Activated T-cell treated with anti-CD3 and anti-CD28 coated beads for 4 hours (primary cell): ENCODE results near the gene KRTAP10-7.
"Not testable (repeated sequence)": the region's sequence is repeated elsewhere in the genome, so short reads cannot be mapped to it uniquely, and the experiment has no call there.

Experiments used
- DNase-seq: peaks from one replicate; pipeline ENCODE4 v3.0.0-alpha.2; 2020

KRTAP10-7 gene

DNA sequence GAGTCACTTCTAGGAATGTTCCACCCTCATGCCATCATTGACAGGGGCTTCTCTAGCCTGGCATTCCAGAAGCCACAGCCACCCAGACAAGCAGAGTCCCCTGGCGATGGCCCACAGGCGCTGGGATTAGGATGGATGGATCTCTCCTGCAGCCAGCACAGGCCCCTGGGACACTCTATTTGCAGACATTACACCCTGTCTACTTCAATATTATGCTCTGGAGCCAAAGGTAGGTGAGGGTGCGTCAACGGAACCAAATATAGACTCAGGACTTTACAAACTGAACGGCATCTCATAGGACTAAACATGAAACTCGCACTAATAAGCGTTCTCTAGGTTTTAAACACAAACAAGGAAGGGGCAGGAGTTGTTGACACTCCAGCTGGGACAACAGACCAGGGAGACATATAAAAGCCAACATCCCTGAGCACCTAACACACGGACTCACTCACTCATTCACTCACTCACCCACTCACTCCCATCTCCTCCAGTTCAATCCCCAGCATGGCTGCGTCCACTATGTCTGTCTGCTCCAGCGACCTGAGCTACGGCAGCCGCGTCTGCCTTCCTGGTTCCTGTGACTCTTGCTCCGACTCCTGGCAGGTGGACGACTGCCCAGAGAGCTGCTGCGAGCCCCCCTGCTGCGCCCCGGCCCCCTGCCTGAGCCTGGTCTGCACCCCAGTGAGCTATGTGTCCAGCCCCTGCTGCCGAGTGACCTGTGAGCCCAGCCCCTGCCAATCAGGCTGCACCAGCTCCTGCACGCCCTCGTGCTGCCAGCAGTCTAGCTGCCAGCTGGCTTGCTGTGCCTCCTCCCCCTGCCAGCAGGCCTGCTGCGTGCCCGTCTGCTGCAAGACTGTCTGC is at the start of gene KRTAP10-7:
Gene KRTAP10-7 (plus strand): TSS at position 480 of the 861 bp plus-strand sequence. CDS start 25 bp downstream, at position 505.
- not testable (repeated sequence) for DNase-seq

DNA sequence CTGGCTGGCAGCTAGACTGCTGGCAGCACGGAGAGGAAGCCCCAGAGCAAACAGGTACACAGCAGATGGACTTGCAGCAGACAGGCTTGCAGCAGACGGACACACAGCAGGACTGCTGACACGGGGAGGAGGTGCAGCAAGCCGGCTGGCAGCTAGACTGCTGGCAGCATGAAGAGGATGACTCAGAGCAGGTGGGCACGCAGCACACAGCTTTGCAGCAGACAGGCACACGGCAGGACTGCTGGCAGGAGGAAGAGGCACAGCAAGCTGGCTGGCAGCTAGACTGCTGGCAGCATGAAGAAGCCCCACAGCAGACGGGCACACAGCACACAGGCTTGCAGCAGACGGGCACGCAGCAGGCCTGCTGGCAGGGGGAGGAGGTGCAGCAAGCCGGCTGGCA is 49.6 kb upstream of the KRTAP10-7 start:
- DNase-seq = no peak

DNA sequence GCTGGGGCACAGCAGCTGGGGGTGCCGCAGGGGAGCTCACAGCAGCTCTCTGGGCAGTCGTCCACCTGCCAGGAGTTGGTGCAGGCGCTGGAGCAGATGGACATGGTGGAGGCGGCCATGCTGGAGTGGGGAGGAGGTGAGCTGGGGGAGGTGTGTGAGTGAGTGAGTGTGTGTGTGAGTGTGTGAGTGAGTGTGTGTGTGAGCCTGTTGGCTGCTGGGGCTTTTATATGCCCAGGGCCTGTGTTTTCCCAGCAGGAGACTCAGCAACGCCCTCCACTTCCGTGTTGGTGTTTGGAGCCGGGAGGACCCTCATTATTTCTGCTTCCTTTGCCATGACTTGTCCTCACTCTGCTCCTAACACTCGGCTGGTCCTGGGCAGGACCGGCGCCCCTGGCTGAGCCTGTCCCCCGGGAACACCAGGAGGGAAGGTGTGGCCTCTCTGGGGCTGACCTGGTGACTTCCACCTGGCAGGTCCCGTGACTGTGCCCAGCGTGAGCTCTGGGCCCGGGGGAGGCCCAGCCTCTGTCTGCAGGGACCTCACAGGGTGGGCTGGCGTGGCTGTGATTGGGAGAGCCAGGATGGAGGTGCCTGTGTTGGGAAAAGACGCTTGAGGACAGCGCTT is 48.9 kb upstream of the KRTAP10-7 start, which contains the start of gene KRTAP10-2:
Gene KRTAP10-2 (minus strand): TSS at position 166 of the 622 bp plus-strand sequence. CDS start 47 bp downstream, at position 119.
- DNase-seq = no peak

DNA sequence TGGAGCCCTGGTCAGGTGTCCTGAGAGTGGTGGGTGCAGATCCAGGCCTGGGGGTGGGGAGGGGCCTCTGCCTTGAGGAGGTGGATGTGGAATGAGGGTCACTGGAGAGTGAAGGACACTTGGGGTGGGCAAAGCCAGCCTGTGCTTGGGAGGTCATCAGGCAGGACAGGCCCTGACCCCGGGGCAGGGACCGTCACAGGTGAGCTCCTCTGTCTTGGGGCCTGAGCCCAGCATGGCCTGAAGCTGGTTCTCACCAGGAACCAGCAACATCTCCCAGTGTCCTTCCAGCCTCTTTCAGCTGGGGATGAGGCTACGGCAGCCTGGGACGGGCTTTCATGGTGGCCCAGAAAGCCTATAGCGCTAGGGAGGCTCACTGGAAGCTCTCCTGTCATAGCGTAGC is 48.3 kb upstream of the KRTAP10-7 start:
- no peak for DNase-seq

- DNase-seq = no peak
These were observed 47.7 kb upstream of the KRTAP10-7 start for GRCh38 chr21:44552681-44553080.

DNA sequence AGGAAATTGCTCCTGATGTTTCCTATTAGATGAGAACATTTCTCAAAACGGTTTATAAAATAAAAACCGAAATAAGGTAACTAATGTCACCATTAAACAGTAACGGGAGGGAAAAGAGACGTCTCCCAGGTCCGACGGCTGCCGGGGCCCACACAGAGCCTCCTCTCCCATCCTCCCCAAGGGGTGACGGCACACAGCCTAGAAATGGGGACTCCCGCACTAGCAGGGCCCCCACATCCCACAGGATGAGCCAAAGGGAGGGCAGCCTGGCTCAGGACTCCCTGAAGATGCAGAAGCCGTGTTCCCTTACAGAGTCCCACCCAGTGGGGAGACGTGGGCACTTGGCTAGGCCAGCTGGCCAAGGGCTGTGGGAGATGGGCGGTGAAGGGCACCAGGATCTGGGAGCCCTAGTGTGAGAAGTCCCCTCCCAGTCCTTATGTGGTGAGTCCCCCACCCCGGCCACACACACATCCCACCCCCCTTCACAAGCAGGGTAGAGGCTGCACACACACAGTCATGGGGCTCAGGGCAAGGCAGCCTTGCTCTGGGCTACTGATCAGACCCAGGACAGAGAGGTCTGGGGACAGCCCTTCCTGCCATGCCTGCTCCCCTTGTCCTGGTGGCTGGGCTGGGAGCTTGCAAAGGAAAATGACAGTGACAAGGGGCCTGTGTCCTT is 45.1 kb upstream of the KRTAP10-7 start:
- no peak for DNase-seq

DNA sequence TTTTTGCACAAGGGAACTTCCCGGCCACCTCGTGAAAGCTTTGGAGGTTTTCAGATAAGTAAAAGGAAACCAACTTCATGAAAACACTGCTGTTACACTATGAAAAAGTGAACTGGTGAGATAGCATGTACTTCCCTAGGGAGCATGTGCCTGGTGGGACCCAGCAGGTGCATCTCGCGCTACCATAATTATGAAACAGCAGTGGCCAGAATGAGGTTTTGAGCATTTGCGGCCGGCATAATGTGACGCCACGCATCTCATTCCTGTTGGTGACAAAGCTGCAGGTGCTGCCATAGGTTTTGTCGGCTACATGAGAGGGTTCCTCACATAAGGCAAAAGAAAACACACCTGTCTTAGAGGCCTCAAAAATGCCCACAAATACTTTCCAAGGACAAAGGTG is 43.5 kb upstream of the KRTAP10-7 start:
- DNase-seq = no peak

GRCh38 chr21:44557491-44558328 is 42.7 kb upstream of the KRTAP10-7 start:
- DNase-seq = no peak

GRCh38 chr21:44558329-44558675 is 42.1 kb upstream of the KRTAP10-7 start:
- not testable (repeated sequence) for DNase-seq

GRCh38 chr21:44558695-44559094 is 41.7 kb upstream of the KRTAP10-7 start, which contains the start of gene KRTAP10-3:
Gene KRTAP10-3, minus strand, starts transcription at chr21:44558795. Its CDS starts 80 bp downstream, at chr21:44558715.
- no peak for DNase-seq

DNA sequence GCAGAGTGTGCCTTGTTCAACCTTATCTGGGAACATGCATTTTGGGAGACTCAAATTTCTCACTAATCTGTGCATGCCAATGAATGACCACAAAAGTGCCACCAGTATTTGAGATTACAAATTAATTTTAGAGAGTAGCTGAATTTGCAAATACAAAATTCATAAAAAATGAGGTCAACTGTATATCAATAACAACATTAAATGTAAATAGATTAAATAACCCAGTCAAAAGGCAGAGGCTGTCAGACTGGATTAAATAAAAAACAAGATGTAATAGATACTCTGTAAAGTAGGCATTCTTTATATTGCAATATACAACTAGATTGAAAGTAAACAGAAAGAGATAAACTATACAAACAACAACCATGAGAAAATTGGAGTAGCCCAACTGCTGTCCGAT is 36.3 kb upstream of the KRTAP10-7 start:
- no peak for DNase-seq

- DNase-seq = no peak
These were observed 35.4 kb upstream of the KRTAP10-7 start for GRCh38 chr21:44564886-44565598.

GRCh38 chr21:44566403-44566802 is 34.0 kb upstream of the KRTAP10-7 start:
- DNase-seq = no peak

- no peak for DNase-seq
These were observed 32.8 kb upstream of the KRTAP10-7 start for GRCh38 chr21:44567481-44568171.

DNA sequence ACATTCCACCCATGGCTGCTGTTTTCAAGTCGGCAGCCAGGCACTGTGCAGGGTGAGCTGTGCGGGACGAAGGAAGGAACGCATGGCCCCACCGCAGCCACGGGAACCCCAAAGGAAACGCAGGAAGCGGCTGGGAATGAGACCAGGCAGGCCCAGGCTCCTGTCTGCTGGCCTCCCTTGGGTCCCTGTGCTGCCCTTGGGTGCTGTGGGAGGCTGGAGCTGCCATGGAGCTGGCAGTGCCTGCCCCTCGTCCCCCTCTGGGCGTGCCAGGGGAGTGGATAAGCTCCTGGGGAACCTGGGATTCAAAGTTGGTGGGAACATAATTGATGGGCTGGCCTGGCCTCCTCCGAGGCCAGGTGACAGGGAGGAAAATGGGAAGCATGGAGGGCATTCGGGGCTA is 32.1 kb upstream of the KRTAP10-7 start:
- DNase-seq = no peak

- no peak for DNase-seq
These were observed 31.5 kb upstream of the KRTAP10-7 start for GRCh38 chr21:44568667-44569556.

- DNase-seq = no peak
These were observed 30.4 kb upstream of the KRTAP10-7 start for GRCh38 chr21:44569861-44570517.

DNA sequence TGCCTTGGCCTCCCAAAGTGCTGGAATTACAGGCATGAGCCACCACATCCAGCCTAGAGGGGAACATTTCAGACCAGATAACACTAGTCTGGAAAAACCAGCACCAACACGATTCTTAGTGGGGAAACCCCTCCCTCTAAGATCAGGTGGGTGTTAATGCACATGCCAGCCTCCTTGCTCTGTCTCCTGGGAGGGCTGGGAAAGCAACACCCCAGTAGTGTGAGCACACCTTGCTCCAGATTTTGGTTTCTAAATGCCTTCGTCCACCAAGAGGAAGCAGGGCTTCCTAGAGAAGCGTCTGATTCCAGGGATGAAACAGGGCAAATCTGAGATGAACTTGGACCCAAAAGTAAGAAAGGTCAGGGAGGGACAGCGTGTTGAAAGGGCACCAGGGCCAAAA is 29.1 kb upstream of the KRTAP10-7 start:
- no peak for DNase-seq
